IPS-15b (cell line): ENCODE measurements around the gene SIK3.
"Not testable (repeated sequence)": the region's sequence is repeated elsewhere in the genome, so short reads cannot be mapped to it uniquely, and the experiment has no call there.

ENCODE experiments used
- H3K27me3 ChIP-seq: one replicate; pipeline ENCODE4 v1.6.1; 2013; ENCODE audit warnings: low read length; ENCODE audit not compliant: control insufficient read depth, insufficient read depth
- H3K36me3 ChIP-seq: one replicate; pipeline ENCODE4 v1.6.1; 2013; ENCODE audit warnings: low read length; ENCODE audit not compliant: control insufficient read depth, insufficient read depth
- H3K4me1 ChIP-seq: one replicate; pipeline ENCODE4 v1.6.1; 2013; ENCODE audit warnings: mild to moderate bottlenecking, low read length; ENCODE audit not compliant: control insufficient read depth, insufficient read depth
- H3K4me3 ChIP-seq: one replicate; pipeline ENCODE4 v1.5.1; 2013; ENCODE audit warnings: low read depth, low read length
- H3K9ac ChIP-seq: one replicate; pipeline ENCODE4 v1.6.1; 2013; ENCODE audit warnings: low read depth, mild to moderate bottlenecking, low read length
- H3K9me3 ChIP-seq: one replicate; pipeline ENCODE4 v1.6.1; 2013; ENCODE audit warnings: mild to moderate bottlenecking, low read length; ENCODE audit not compliant: control insufficient read depth, insufficient read depth

The SIK3 gene

DNA sequence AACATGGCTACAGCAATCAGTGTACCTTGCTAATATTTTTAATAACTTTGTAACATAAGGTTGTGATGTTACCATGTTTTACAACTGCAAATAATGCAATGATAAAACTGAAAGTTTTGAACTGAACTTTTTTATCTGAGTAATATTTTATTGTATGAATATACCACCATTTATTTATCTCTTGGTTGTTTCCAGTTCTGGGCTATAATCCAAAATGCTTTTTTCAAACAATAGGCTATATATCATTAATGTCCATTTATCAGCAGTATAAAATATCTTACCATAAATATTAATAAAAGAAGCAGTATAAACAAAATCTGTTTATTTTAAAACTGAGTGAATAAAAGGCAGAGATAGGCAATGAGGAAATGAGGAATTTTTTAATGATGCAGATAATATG, 63.3 kb downstream of the SIK3 start:
- Histone ChIP-seq H3K36me3 (no peaks in the 10 kb centered on the region), H3K4me1 (peaks cover 4% of the 10 kb centered on the region), H3K4me3 (no peak overlapping the region), H3K27me3 (no peaks in the 10 kb centered on the region), H3K9me3 (no peaks in the 10 kb centered on the region), H3K9ac (no peak overlapping the region)

GRCh38 chr11:117026593-117027330, 71.5 kb downstream of the SIK3 start:
- Histone ChIP-seq H3K36me3 (no peaks in the 10 kb centered on the region), H3K9me3 (no peaks in the 10 kb centered on the region), H3K27me3 (no peaks in the 10 kb centered on the region), H3K4me3 (no peak overlapping the region), H3K4me1 (no peaks in the 10 kb centered on the region), H3K9ac (no peak overlapping the region)

- not testable (repeated sequence) for H3K36me3 ChIP-seq, H3K4me3 ChIP-seq, H3K27me3 ChIP-seq, H3K9me3 ChIP-seq, H3K4me1 ChIP-seq, H3K9ac ChIP-seq
These were observed 74.5 kb downstream of the SIK3 start for GRCh38 chr11:117023707-117024106.

DNA sequence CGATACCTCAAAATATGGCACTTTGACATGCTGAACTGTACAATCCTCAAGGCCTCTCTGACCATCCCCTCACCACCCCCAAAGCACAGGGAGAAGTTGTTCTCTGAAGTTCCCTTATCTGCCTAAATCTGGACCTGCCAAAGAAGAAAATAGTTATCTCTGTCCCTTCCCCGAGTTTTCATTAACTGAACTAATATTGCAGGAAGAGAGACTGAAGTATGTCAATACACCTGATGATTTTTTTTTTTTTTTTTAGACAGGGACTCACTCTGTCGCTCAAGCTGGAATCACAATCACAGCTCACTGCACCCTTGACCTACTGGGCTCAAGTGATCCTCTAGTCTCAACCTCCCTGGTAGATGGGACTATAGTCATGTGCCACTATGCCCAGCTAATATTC, 75.0 kb downstream of the SIK3 start:
- no peak overlapping the region for H3K4me3 ChIP-seq
- no peaks in the 10 kb centered on the region for H3K27me3 ChIP-seq
- no peaks in the 10 kb centered on the region for H3K4me1 ChIP-seq
- no peak overlapping the region for H3K9ac ChIP-seq
- no peaks in the 10 kb centered on the region for H3K9me3 ChIP-seq
- no peaks in the 10 kb centered on the region for H3K36me3 ChIP-seq

DNA sequence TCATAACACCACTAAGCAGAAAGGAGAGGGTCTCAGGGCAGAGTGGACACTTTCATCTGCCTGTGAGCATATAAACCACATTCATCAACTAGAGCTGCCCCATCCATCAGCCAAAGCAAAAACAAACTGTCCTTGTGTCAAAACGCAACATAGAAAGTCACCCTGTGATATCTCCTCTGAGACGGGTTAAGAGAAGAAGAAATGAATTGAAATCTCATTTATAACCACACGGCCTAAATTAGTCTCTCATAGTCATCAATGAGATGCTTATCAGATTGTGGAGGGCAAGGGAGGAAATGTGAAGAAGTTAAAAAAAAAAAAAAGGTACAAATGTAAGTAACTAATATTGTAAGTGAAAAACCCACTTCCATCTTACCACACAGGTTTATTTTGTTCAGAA, 75.7 kb downstream of the SIK3 start:
- no peaks in the 10 kb centered on the region for H3K9me3 ChIP-seq
- no peak overlapping the region for H3K4me3 ChIP-seq
- no peak overlapping the region for H3K9ac ChIP-seq
- H3K27me3 ChIP-seq, result no peaks in the 10 kb centered on the region
- no peaks in the 10 kb centered on the region for H3K4me1 ChIP-seq
- H3K36me3 ChIP-seq, result no peaks in the 10 kb centered on the region

DNA sequence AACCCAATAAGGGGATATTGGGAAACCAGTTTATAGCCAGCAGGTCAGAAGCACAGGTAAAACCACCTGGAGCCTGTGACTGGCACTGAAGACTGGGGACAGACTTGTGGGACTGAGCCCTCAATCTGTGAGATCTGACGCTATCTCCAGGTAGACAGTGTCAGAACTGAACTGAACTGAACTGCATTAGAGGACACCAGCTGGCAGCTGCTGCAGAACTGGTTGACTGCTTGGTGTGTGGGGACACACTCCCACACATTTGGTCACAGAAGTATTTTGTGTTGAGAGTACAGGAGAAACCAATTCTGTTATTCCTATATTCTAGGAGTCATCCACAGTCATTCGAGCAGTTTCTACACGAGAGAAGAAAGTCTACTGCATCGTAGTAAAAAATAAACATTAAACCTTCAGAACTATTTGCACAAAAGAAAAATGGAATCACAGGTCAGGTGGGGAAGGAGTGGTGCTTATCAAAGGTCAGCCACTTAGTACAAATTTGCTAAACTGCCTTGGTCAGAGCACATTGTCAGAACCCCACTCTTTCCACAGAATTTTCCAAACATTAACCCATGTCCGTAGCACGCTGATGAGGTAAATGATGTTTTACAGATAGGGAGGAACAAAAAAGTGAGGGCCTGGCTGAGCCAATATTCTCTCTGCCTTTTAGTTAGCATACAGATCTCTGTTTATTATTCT, 77.2 kb downstream of the SIK3 start:
- H3K36me3 ChIP-seq, result no peaks in the 10 kb centered on the region
- H3K9ac ChIP-seq, result no peak overlapping the region
- no peak overlapping the region for H3K4me3 ChIP-seq
- H3K4me1 ChIP-seq, result no peaks in the 10 kb centered on the region
- H3K27me3 ChIP-seq, result no peaks in the 10 kb centered on the region
- no peaks in the 10 kb centered on the region for H3K9me3 ChIP-seq

GRCh38 chr11:117020287-117020686, 77.9 kb downstream of the SIK3 start:
- Histone ChIP-seq H3K4me1 (no peaks in the 10 kb centered on the region), H3K4me3 (no peak overlapping the region), H3K9me3 (no peaks in the 10 kb centered on the region), H3K27me3 (no peaks in the 10 kb centered on the region), H3K9ac (no peak overlapping the region), H3K36me3 (no peaks in the 10 kb centered on the region)

- H3K9me3 ChIP-seq, result no peaks in the 10 kb centered on the region
- no peaks in the 10 kb centered on the region for H3K27me3 ChIP-seq
- no peaks in the 10 kb centered on the region for H3K36me3 ChIP-seq
- H3K9ac ChIP-seq, result no peak overlapping the region
- no peak overlapping the region for H3K4me3 ChIP-seq
- H3K4me1 ChIP-seq, result no peaks in the 10 kb centered on the region
These were observed 78.4 kb downstream of the SIK3 start for GRCh38 chr11:117019871-117020270.

DNA sequence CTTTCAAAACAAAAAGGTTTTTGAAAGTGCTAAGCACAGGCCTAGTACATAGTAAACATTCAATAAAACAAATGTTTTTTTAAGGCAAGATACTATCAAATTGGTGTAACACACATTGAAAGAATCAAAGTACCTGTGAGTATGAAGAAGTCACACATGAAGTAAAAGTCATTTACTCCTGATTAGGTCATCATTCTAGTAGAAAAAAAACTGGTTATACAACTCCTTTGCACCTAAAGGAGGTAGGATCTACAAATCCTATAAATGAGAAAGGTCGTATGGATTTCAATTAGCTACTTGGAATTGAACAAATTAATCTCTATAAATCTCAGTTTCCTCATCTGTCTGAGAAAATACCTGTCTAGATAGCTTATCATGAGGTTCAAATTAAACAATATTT, 80.8 kb downstream of the SIK3 start:
- no peaks in the 10 kb centered on the region for H3K4me1 ChIP-seq
- no peak overlapping the region for H3K9ac ChIP-seq
- H3K36me3 ChIP-seq, result no peaks in the 10 kb centered on the region
- H3K9me3 ChIP-seq, result no peaks in the 10 kb centered on the region
- no peaks in the 10 kb centered on the region for H3K27me3 ChIP-seq
- no peak overlapping the region for H3K4me3 ChIP-seq

GRCh38 chr11:117016747-117017146, 81.5 kb downstream of the SIK3 start:
- no peaks in the 10 kb centered on the region for H3K9me3 ChIP-seq
- no peaks in the 10 kb centered on the region for H3K4me1 ChIP-seq
- H3K36me3 ChIP-seq, result no peaks in the 10 kb centered on the region
- no peak overlapping the region for H3K9ac ChIP-seq
- no peak overlapping the region for H3K4me3 ChIP-seq
- no peaks in the 10 kb centered on the region for H3K27me3 ChIP-seq

GRCh38 chr11:117016246-117016645, 82.0 kb downstream of the SIK3 start:
- Histone ChIP-seq H3K4me3 (no peak overlapping the region), H3K36me3 (no peaks in the 10 kb centered on the region), H3K4me1 (no peaks in the 10 kb centered on the region), H3K9me3 (no peaks in the 10 kb centered on the region), H3K9ac (no peak overlapping the region), H3K27me3 (no peaks in the 10 kb centered on the region)

GRCh38 chr11:117011541-117011898, 86.7 kb downstream of the SIK3 start:
- no peak overlapping the region for H3K9ac ChIP-seq
- peaks cover 8% of the 10 kb centered on the region for H3K4me1 ChIP-seq
- no peaks in the 10 kb centered on the region for H3K9me3 ChIP-seq
- H3K27me3 ChIP-seq, result no peaks in the 10 kb centered on the region
- H3K4me3 ChIP-seq, result no peak overlapping the region
- no peaks in the 10 kb centered on the region for H3K36me3 ChIP-seq
